Measurements from ENCODE around the gene KCNF1.

GRCh38 chr2:10880586-10881321, 31.0 kb upstream of the KCNF1 start:
- TF ChIP-seq CTCF (IDR thresholded peaks at IDR 0.05) (no peak), CBFB (CRISPR knock-in tag; IDR thresholded peaks at IDR 0.05; ENCODE audit: low read depth) (no peak), MAX (CRISPR knock-in tag; IDR thresholded peaks at IDR 0.05) (no peak), TCF7 (CRISPR knock-in tag; IDR thresholded peaks at IDR 0.05; ENCODE audit: low read depth) (no peak), MYBL2 (CRISPR knock-in tag; IDR thresholded peaks at IDR 0.05) (no peak), JAZF1 (CRISPR knock-in tag; IDR thresholded peaks at IDR 0.05) (no peak), ESRRA (CRISPR knock-in tag; IDR thresholded peaks at IDR 0.05; ENCODE audit: borderline replicate concordance) (no peak), SP1 (CRISPR knock-in tag; conservative IDR thresholded peaks at IDR 0.05) (no peak), ARID4B (CRISPR knock-in tag; IDR thresholded peaks at IDR 0.05; ENCODE audit: borderline replicate concordance) (no peak), NFYB (CRISPR knock-in tag; conservative IDR thresholded peaks at IDR 0.05; ENCODE audit: low read depth) (no peak), CREB1 (CRISPR knock-in tag; IDR thresholded peaks at IDR 0.05) (no peak), ZNF416 (CRISPR knock-in tag; IDR thresholded peaks at IDR 0.05) (no peak), FOXJ3 (CRISPR knock-in tag; IDR thresholded peaks at IDR 0.05; ENCODE audit: borderline replicate concordance) (no peak)
